Astrocyte (in vitro differentiated cells and primary cell): ENCODE results near the gene GPC5. TPM values are rescaled to one million over a fixed set of nuclear protein-coding genes. Genes with fewer than 3 reads are reported as not detected.

Experiments used
- DNase-seq: peaks from one replicate; pipeline ENCODE4 v3.0.0-alpha.2; 2010; ENCODE audit warnings: low read depth
- FAIRE-seq: peaks from 2 replicates; lab custom pipeline; 2011; peaks lifted over from hg19 to GRCh38; lab: Jason Lieb, UNC
- H2AFZ ChIP-seq: 2 replicates; pipeline ENCODE4 v1.6.0; 2012; ENCODE audit warnings: low read depth, low read length, inconsistent platforms
- H3K27ac ChIP-seq: 2 replicates; pipeline ENCODE4 v1.5.1; 2011; ENCODE audit warnings: low read depth, low read length, inconsistent platforms
- H3K27me3 ChIP-seq: 2 replicates; pipeline ENCODE4 v1.6.0; 2011; ENCODE audit warnings: low read length, inconsistent platforms; ENCODE audit not compliant: insufficient read depth
- H3K36me3 ChIP-seq: 2 replicates; pipeline ENCODE4 v1.5.1; 2011; ENCODE audit warnings: low read length, inconsistent platforms; ENCODE audit not compliant: insufficient read depth
- H3K4me1 ChIP-seq: 2 replicates; pipeline ENCODE4 v1.5.1; 2011; ENCODE audit warnings: low read length, inconsistent platforms; ENCODE audit not compliant: insufficient read depth
- H3K4me2 ChIP-seq: 2 replicates; pipeline ENCODE4 v1.6.0; 2012; ENCODE audit warnings: low read length, inconsistent platforms
- H3K4me3 ChIP-seq: 2 replicates; pipeline ENCODE4 v1.5.1; 2011; ENCODE audit warnings: low read depth, mild to moderate bottlenecking, low read length, inconsistent platforms; ENCODE audit not compliant: insufficient read depth
- H3K79me2 ChIP-seq: 2 replicates; pipeline ENCODE4 v1.6.0; 2012; ENCODE audit warnings: mild to moderate bottlenecking, low read length, inconsistent platforms; ENCODE audit not compliant: insufficient read depth
- H3K9ac ChIP-seq: 2 replicates; pipeline ENCODE4 v1.6.0; 2012; ENCODE audit warnings: mild to moderate bottlenecking, low read length, inconsistent platforms
- H3K9me3 ChIP-seq: 2 replicates; pipeline ENCODE4 v1.5.1; 2012; ENCODE audit warnings: low read depth, mild to moderate bottlenecking, low read length, inconsistent platforms; ENCODE audit not compliant: insufficient read depth
- H4K20me1 ChIP-seq: 2 replicates; pipeline ENCODE4 v1.6.0; 2012; ENCODE audit warnings: low read length, inconsistent platforms; ENCODE audit not compliant: insufficient read depth
- H3K27ac Mint-ChIP-seq: one replicate; pipeline ENCODE4 v1.8.0; 2021; ENCODE audit warnings: mild to moderate bottlenecking, mixed read lengths; ENCODE audit not compliant: unreplicated experiment
- H3K27me3 Mint-ChIP-seq: one replicate; pipeline ENCODE4 v1.8.0; 2021; ENCODE audit warnings: low read depth, mixed read lengths; ENCODE audit not compliant: unreplicated experiment
- H3K36me3 Mint-ChIP-seq: one replicate; pipeline ENCODE4 v1.8.0; 2021; ENCODE audit warnings: low read depth, mixed read lengths; ENCODE audit not compliant: unreplicated experiment
- H3K4me1 Mint-ChIP-seq: one replicate; pipeline ENCODE4 v1.8.0; 2021; ENCODE audit warnings: low read depth, mixed read lengths; ENCODE audit not compliant: unreplicated experiment
- H3K4me3 Mint-ChIP-seq: one replicate; pipeline ENCODE4 v1.8.0; 2021; ENCODE audit warnings: mild to moderate bottlenecking, moderate library complexity, mixed read lengths; ENCODE audit not compliant: unreplicated experiment
- H3K9me3 Mint-ChIP-seq: one replicate; pipeline ENCODE4 v1.8.0; 2021; ENCODE audit warnings: mild to moderate bottlenecking, mixed read lengths; ENCODE audit not compliant: unreplicated experiment
- CTCF ChIP-seq: IDR thresholded peaks from 2 replicates; pipeline ENCODE4 v1.5.1; 2011; ENCODE audit warnings: low read depth, mild to moderate bottlenecking, inconsistent platforms, low read length, moderate library complexity; ENCODE audit not compliant: insufficient read depth
- EZH2 ChIP-seq: IDR thresholded peaks from 2 replicates; pipeline ENCODE4 v1.6.1; 2012; ENCODE audit warnings: mild to moderate bottlenecking, low read length, inconsistent platforms; ENCODE audit not compliant: insufficient read depth
- total RNA-seq: library from RNA; stranded (reverse); gene quantifications from 2 replicates; pipeline ENCODE4 v1.2.1, GENCODE V29; 2021

Gene GPC5
- total RNA-seq, 1 donor from 2014 or later: 1.1 TPM

GRCh38 chr13:92626274-92626673 lies 1227.9 kb downstream of the GPC5 start:
- H2AFZ ChIP-seq: no peak overlapping the region
- H3K4me2 ChIP-seq: no peak overlapping the region
- no peak overlapping the region for H3K27ac ChIP-seq
- no peak for FAIRE-seq
- H3K4me1 ChIP-seq: no peaks in the 10 kb centered on the region
- no peaks in the 10 kb centered on the region for H3K36me3 ChIP-seq
- no peak overlapping the region for H3K9ac ChIP-seq
- no peak overlapping the region for H3K4me3 ChIP-seq
- H3K9me3 ChIP-seq: no peaks in the 10 kb centered on the region
- H3K36me3 Mint-ChIP-seq: no peaks in the 10 kb centered on the region
- no peaks in the 10 kb centered on the region for H3K27me3 Mint-ChIP-seq
- H4K20me1 ChIP-seq: no peaks in the 10 kb centered on the region
- H3K27ac Mint-ChIP-seq: no peak overlapping the region
- DNase-seq: no peak
- no peak overlapping the region for H3K4me3 Mint-ChIP-seq
- no peaks in the 10 kb centered on the region for H3K27me3 ChIP-seq
- peaks cover 6% of the 10 kb centered on the region for H3K4me1 Mint-ChIP-seq
- no peaks in the 10 kb centered on the region for H3K9me3 Mint-ChIP-seq
- no peak for TF ChIP-seq CTCF
- TF ChIP-seq EZH2: no peak
- H3K79me2 ChIP-seq: no peaks in the 10 kb centered on the region

GRCh38 chr13:92640936-92641335 lies 1242.5 kb downstream of the GPC5 start:
- Mint-ChIP-seq H3K4me3 (peak overlapping the region; percentile 54), H3K9me3 (no peaks in the 10 kb centered on the region), H3K27me3 (no peaks in the 10 kb centered on the region), H3K27ac (peak overlapping the region; percentile 67), H3K4me1 (peaks cover 18% of the 10 kb centered on the region), H3K36me3 (no peaks in the 10 kb centered on the region)
- H3K79me2 ChIP-seq: no peaks in the 10 kb centered on the region
- no peak overlapping the region for H3K4me3 ChIP-seq
- H3K9ac ChIP-seq: no peak overlapping the region
- no peak overlapping the region for H3K27ac ChIP-seq
- DNase-seq: peak; percentile 43
- no peaks in the 10 kb centered on the region for H3K9me3 ChIP-seq
- no peak for TF ChIP-seq CTCF
- no peak for TF ChIP-seq EZH2
- H3K4me1 ChIP-seq: no peaks in the 10 kb centered on the region
- H3K27me3 ChIP-seq: no peaks in the 10 kb centered on the region
- no peak for FAIRE-seq
- no peaks in the 10 kb centered on the region for H4K20me1 ChIP-seq
- no peak overlapping the region for H2AFZ ChIP-seq
- no peaks in the 10 kb centered on the region for H3K36me3 ChIP-seq
- H3K4me2 ChIP-seq: no peak overlapping the region

GRCh38 chr13:92649140-92649813 lies 1250.9 kb downstream of the GPC5 start:
- FAIRE-seq (no peak), DNase-seq (no peak)
- H3K4me2 ChIP-seq: no peak overlapping the region
- Mint-ChIP-seq H3K27me3 (no peaks in the 10 kb centered on the region), H3K36me3 (no peaks in the 10 kb centered on the region), H3K27ac (no peak overlapping the region), H3K9me3 (no peaks in the 10 kb centered on the region), H3K4me3 (no peak overlapping the region), H3K4me1 (no peaks in the 10 kb centered on the region)
- no peaks in the 10 kb centered on the region for H3K36me3 ChIP-seq
- H3K79me2 ChIP-seq: no peaks in the 10 kb centered on the region
- no peaks in the 10 kb centered on the region for H3K4me1 ChIP-seq
- TF ChIP-seq CTCF: no peak
- H2AFZ ChIP-seq: no peak overlapping the region
- no peak overlapping the region for H3K27ac ChIP-seq
- H3K9ac ChIP-seq: no peak overlapping the region
- H3K9me3 ChIP-seq: no peaks in the 10 kb centered on the region
- no peaks in the 10 kb centered on the region for H3K27me3 ChIP-seq
- H4K20me1 ChIP-seq: no peaks in the 10 kb centered on the region
- H3K4me3 ChIP-seq: no peak overlapping the region
